T-helper 1 cell treated with Interleukin-12 subunit alpha and Interleukin-12 subunit beta and Interleukin-4 antibody, amounts not matched to agents 30 μg/mL and 1 μg/mL, for 36 hours (primary cell): ENCODE results near the gene COL1A1.

Source experiments
- H3K27ac Mint-ChIP-seq: one replicate; pipeline ENCODE4 v1.8.0; 2021; ENCODE audit warnings: mild to moderate bottlenecking, mixed read lengths
- H3K27me3 Mint-ChIP-seq: one replicate; pipeline ENCODE4 v1.8.0; 2021; ENCODE audit warnings: low read depth, mixed read lengths
- H3K36me3 Mint-ChIP-seq: one replicate; pipeline ENCODE4 v1.8.0; 2021; ENCODE audit warnings: low read depth, mixed read lengths
- H3K4me1 Mint-ChIP-seq: one replicate; pipeline ENCODE4 v1.8.0; 2021; ENCODE audit warnings: low read depth, mixed read lengths
- H3K4me3 Mint-ChIP-seq: one replicate; pipeline ENCODE4 v1.8.0; 2021; ENCODE audit warnings: mild to moderate bottlenecking, moderate library complexity, mixed read lengths
- H3K9me3 Mint-ChIP-seq: one replicate; pipeline ENCODE4 v1.8.0; 2021; ENCODE audit warnings: mixed read lengths

COL1A1 gene

DNA sequence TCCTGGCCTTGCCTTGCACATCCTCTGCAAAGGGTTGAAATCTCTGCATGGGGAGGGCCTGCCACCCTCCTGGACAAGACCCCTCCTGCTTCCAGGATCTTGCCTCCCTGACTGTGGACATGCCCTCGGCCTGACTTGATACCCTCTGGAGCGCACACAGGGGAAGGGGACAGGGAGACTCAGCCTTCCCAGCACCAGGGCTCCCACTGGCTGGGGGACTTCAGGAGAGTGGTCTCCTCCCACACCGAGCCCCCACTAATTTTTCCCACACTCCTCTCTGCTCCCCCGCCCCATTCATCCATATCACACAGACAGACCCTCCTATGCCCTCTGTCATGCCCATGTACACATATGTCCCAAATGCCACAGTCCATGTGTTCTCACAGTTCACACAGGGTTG, 21.3 kb downstream of the COL1A1 start:
- peaks cover 8% of the 10 kb centered on the region for H3K27me3 Mint-ChIP-seq
- H3K4me1 Mint-ChIP-seq, result peaks cover 26% of the 10 kb centered on the region
- H3K4me3 Mint-ChIP-seq, result no peak overlapping the region
- H3K9me3 Mint-ChIP-seq, result no peaks in the 10 kb centered on the region
- H3K36me3 Mint-ChIP-seq, result no peaks in the 10 kb centered on the region
- peak overlapping the region; percentile 17 for H3K27ac Mint-ChIP-seq

- Mint-ChIP-seq H3K4me1 (peaks cover 17% of the 10 kb centered on the region), H3K9me3 (no peaks in the 10 kb centered on the region), H3K36me3 (no peaks in the 10 kb centered on the region), H3K27me3 (peaks cover 8% of the 10 kb centered on the region), H3K27ac (no peak overlapping the region), H3K4me3 (peak overlapping the region; percentile 6)
Measured at GRCh38 chr17:50177983-50178834, 23.2 kb downstream of the COL1A1 start.

DNA sequence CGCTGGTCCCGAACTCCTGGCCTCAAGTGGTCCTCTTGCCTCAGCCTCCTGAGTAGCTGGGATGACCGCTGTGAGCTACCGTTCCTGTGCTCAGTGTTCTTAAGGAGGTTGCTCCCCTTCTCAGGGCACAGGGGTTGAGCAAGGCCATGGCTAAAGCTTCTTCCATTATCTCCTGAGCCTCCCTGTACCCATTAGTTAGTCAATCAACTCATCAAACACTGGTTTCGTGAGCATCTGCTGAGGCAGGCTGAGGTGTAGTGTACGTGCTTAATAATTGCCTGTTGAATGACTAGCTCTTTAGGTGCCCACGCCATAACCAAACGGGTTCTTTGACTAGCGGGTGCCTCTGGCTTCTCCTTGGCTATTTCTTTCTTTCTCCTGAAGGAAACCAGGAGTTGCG, 24.0 kb downstream of the COL1A1 start:
- Mint-ChIP-seq H3K4me3 (no peak overlapping the region), H3K9me3 (no peaks in the 10 kb centered on the region), H3K27me3 (peaks cover 8% of the 10 kb centered on the region), H3K4me1 (peaks cover 13% of the 10 kb centered on the region), H3K27ac (no peak overlapping the region), H3K36me3 (no peaks in the 10 kb centered on the region)

GRCh38 chr17:50176559-50177357, 24.7 kb downstream of the COL1A1 start:
- Mint-ChIP-seq H3K27me3 (peaks cover 7% of the 10 kb centered on the region), H3K9me3 (no peaks in the 10 kb centered on the region), H3K27ac (no peak overlapping the region), H3K4me3 (no peak overlapping the region), H3K4me1 (peaks cover 10% of the 10 kb centered on the region), H3K36me3 (no peaks in the 10 kb centered on the region)

DNA sequence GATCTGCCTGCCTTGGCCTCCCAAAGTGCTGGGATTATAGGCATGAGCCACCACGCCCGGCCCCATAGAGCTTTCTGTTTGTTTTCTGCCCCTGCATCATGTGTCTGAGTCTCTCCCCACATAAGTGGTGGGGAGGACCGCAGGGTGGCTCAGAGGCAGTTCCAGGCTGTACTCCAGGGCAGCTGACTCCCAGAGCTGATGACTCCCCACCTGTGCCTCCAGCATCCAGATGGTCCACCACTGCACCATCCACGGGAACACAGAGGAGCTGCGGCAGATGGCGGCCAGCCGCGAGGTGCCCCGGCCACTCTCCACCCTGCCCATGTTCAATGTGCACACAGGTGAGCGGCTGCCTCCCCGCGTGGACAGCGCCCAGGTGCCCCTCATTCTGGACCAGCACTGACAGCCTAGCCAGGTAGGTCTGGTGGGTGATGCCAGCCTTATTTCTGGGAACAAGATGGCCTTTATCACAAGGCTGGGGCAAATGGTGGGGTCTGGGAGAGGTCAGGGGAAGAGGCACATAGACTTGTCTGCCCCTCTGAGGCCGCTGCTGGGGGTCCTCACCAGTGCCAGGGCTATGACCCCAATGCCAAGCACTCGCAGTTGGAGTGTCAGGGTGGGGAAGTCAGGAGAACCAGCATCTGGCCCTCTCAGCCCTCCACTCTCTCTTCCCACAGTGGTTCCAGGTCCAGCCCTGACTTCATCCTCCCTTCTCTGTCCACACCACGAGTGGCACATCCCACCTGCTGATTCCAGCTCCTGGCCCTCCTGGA, 26.2 kb downstream of the COL1A1 start:
- peaks cover 4% of the 10 kb centered on the region for H3K27me3 Mint-ChIP-seq

GRCh38 chr17:50174444-50174843, 27.0 kb downstream of the COL1A1 start:
- no peak overlapping the region for H3K27ac Mint-ChIP-seq
- no peaks in the 10 kb centered on the region for H3K36me3 Mint-ChIP-seq
- H3K4me3 Mint-ChIP-seq, result no peak overlapping the region
- H3K9me3 Mint-ChIP-seq, result no peaks in the 10 kb centered on the region
- H3K4me1 Mint-ChIP-seq, result peaks cover 11% of the 10 kb centered on the region
- H3K27me3 Mint-ChIP-seq, result peaks cover 5% of the 10 kb centered on the region

More for the DNA sequence above, 26.2 kb downstream of the COL1A1 start:
- H3K4me1 Mint-ChIP-seq, result peaks cover 11% of the 10 kb centered on the region
- no peaks in the 10 kb centered on the region for H3K36me3 Mint-ChIP-seq
- H3K4me3 Mint-ChIP-seq, result no peak overlapping the region
- no peaks in the 10 kb centered on the region for H3K9me3 Mint-ChIP-seq
- H3K27ac Mint-ChIP-seq, result no peak overlapping the region

- Mint-ChIP-seq H3K4me3 (no peak overlapping the region), H3K4me1 (peaks cover 18% of the 10 kb centered on the region), H3K27ac (no peak overlapping the region), H3K27me3 (peaks cover 11% of the 10 kb centered on the region), H3K36me3 (no peaks in the 10 kb centered on the region), H3K9me3 (no peaks in the 10 kb centered on the region)
Measured at GRCh38 chr17:50173335-50173941, 28.0 kb downstream of the COL1A1 start.

- H3K27me3 Mint-ChIP-seq, result peaks cover 8% of the 10 kb centered on the region
- no peak overlapping the region for H3K4me3 Mint-ChIP-seq
- H3K27ac Mint-ChIP-seq, result no peak overlapping the region
- H3K4me1 Mint-ChIP-seq, result peaks cover 13% of the 10 kb centered on the region
- H3K9me3 Mint-ChIP-seq, result no peaks in the 10 kb centered on the region
- H3K36me3 Mint-ChIP-seq, result no peaks in the 10 kb centered on the region
Measured at GRCh38 chr17:50172936-50173334, 28.5 kb downstream of the COL1A1 start.

GRCh38 chr17:50172130-50172529, 29.3 kb downstream of the COL1A1 start:
- Mint-ChIP-seq H3K27ac (no peak overlapping the region), H3K27me3 (peaks cover 8% of the 10 kb centered on the region), H3K4me1 (peaks cover 13% of the 10 kb centered on the region), H3K36me3 (no peaks in the 10 kb centered on the region), H3K9me3 (no peaks in the 10 kb centered on the region), H3K4me3 (no peak overlapping the region)

DNA sequence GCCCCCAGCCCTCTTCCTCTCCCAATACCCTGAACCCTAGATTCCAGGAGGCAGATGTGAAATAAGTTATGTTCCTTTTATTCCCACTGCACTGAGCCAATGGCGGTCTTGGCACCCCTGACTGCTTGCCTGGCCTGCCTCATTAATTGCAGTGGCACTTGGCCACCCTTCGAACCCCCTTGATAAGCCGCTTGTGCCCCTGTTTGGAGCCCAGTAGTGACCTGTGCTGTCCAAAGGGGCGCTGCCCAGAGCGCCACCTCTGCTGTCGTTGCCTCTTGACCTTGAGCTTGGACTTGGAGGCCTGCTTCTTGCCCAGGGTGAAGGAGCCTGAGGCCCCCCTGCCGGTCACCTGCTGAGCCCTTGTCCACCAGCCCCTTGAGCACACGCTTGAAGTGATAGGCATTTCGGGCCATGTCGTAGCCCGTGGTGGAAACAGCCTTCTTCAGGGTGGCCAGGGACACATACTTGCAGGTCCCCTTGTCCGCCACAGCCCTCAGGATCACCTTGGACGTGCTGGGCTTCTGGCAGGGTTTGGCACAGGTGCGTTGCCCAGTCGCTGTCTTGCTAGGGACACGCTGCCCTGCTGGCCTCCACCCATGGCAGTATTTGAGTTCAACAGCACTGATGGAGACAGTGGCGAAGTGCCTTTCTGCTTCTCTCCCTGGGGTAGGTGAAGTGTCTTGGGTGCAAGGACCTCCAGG, 29.9 kb downstream of the COL1A1 start:
- H3K27me3 Mint-ChIP-seq, result peaks cover 8% of the 10 kb centered on the region
- H3K4me1 Mint-ChIP-seq, result peaks cover 13% of the 10 kb centered on the region

DNA sequence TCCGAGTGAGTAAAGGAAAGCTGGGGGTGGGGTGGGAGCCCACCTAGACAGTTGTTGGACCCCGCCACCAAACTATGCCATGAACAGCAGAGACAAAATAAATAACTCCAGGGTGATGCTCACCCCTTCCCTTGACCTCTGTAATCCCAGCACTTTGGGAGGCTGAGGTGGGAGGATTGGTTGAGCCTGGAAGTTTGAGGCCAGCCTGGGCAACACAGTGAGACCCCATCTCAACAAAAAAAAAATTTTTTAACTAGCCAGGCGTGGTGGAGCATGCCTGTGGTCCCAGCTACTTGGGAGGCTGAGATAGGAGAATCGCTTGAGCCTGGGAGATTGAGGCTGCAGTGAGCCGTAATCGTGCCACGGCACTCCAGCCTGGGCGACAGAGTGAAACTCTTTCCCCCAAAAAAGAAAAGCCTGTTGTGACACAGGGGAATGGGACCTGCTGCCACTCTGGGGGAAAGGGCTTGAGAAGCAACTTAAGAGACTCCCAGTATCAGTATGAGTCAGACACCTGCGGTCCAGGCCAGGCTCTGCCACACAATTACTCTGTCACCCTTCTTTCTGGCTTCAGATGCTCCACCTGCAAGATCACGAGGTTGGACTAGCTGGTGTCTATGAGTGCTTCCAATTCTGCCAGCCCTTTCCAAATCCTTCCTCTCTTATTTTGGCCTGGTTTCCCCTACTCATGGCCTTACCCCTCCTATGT, 30.6 kb downstream of the COL1A1 start:
- Mint-ChIP-seq H3K4me1 (peaks cover 13% of the 10 kb centered on the region), H3K27me3 (peaks cover 8% of the 10 kb centered on the region), H3K4me3 (no peak overlapping the region), H3K9me3 (no peaks in the 10 kb centered on the region), H3K27ac (peak overlapping the region; percentile 43), H3K36me3 (no peaks in the 10 kb centered on the region)

More for the DNA sequence above, 29.9 kb downstream of the COL1A1 start:
- peak overlapping the region; percentile 43 for H3K27ac Mint-ChIP-seq
- H3K4me3 Mint-ChIP-seq, result no peak overlapping the region
- H3K9me3 Mint-ChIP-seq, result no peaks in the 10 kb centered on the region
- no peaks in the 10 kb centered on the region for H3K36me3 Mint-ChIP-seq

GRCh38 chr17:50169881-50170459, 31.5 kb downstream of the COL1A1 start:
- no peak overlapping the region for H3K27ac Mint-ChIP-seq
- peaks cover 8% of the 10 kb centered on the region for H3K27me3 Mint-ChIP-seq
- H3K36me3 Mint-ChIP-seq, result no peaks in the 10 kb centered on the region
- peaks cover 13% of the 10 kb centered on the region for H3K4me1 Mint-ChIP-seq
- no peaks in the 10 kb centered on the region for H3K9me3 Mint-ChIP-seq
- H3K4me3 Mint-ChIP-seq, result no peak overlapping the region
